IPS DF 19.7 (cell line): ENCODE data around the gene COMTD1.

Source experiments
- DNase-seq: peaks from one replicate; pipeline ENCODE4 v3.0.0-alpha.2; 2013; ENCODE audit warnings: low read depth, low spot score

COMTD1 gene

DNA sequence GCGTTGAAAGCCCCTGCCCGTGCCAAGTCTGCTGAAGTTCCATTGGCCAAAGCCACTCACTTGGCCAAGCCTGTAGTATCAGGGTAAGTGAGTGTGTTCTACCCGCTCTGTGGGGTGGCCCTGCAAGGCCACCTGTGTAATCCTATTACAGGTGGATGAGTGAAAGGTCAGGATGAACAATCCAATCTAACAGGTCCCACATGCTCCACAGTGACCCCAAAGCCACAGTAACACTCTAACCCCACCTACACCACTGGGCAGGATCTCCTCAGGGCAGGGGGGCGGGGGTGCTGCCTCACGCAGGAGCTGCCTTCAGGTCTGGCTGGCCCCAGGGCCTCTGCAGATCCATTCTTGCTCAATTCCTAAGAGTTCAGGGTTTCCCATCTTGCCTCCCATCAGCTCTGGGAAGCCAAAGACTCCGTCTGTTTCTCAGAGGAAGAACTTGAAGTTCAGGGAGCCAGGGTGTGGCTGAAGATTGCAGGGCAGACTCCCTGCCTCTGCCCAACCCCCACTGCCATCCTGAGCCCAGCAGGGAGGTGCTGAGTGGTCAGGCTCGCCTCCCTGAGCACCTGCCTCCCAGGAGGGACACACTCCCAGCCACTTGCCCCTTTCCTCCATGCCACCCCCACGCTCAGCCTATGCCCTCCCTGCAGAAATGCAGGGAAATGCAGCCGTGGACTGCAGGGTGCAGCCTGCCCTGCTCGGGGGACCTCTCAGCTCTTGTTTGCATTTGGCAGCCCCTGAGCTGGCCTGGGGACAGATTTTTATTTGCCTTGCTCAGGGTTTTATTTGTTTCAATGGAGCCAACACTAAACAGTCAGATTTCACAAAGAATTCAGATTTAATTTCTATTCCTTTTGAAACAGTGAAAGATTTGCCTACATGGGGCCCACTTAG, 9.8 kb upstream of the COMTD1 start:
- no peak for DNase-seq

GRCh38 chr10:75244487-75245353, 9.0 kb upstream of the COMTD1 start:
- DNase-seq: no peak

- DNase-seq: no peak
These were observed 7.7 kb upstream of the COMTD1 start for GRCh38 chr10:75243426-75243825.

DNA sequence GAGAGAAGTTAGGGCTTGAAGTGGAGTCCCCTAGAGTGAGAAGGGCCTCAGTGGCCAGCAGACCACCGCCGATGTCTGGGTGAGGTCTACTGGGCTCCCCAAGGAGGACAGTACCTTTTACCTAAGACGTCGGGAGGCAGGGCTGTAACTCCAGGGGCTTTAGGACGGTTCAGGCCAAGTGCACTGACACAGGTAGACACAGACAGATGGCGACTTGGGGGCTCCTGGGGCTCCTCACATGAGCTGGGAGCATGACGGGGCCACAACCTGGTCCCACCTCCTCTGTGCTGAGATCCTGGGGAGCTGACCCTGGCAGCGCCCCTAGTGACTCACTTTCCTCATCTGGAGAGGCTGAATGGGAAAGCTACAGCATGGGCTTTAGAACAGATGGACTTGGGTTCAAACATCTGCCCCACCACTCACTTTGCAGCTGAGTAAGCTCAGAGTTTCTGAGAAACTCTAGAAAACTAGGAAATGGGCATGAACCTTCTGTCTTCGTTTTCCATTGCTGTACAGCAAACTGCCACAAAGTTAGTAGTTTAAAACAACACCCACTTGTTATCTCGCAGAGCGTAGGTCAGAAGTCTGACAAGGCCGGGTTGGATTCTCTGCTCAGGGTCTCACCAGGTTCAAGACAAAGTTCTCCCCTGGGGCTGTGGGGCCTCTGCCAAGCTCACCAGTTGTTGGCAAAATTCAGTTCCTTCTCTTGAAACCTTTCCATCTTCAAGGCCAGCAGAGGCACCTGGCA, 4.7 kb upstream of the COMTD1 start:
- DNase-seq: no peak

DNA sequence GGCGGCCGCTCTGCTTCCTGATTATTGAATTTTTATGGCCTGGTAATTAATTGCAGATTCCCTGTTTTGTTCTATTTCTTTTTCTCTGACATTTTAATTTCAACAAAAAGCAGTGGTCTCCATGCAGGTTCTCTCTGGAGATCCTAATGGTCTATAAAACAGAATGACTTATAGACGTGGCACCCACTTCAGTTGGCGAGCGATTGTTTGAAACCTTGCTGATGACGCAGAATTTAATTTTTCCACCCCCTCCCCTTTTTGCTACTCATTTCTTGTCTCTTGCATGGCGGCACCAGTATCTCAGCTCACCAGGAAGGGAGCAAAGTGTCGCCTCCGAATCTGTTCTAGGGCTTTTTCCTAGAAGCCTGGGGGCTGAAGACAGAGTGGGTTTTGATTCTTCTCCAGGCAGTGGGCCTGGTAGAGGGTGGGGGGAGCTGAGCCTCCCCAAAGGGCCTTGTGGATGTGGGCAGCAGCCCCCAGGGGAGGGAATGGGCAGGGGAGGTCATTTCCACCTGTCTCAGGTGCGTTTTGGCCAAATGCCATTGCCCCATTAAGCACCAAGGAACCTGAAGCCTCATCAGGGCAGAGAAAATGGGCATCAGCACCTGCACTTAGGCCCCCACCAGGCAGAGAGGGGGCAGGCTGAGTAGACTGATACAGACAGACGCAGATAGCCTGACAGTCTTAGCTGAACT, 3.5 kb upstream of the COMTD1 start:
- no peak for DNase-seq

- no peak for DNase-seq
These were observed 2.7 kb upstream of the COMTD1 start for GRCh38 chr10:75238182-75239095.

- no peak for DNase-seq
These were observed 545 bp upstream of the COMTD1 start for GRCh38 chr10:75236178-75236825.

DNA sequence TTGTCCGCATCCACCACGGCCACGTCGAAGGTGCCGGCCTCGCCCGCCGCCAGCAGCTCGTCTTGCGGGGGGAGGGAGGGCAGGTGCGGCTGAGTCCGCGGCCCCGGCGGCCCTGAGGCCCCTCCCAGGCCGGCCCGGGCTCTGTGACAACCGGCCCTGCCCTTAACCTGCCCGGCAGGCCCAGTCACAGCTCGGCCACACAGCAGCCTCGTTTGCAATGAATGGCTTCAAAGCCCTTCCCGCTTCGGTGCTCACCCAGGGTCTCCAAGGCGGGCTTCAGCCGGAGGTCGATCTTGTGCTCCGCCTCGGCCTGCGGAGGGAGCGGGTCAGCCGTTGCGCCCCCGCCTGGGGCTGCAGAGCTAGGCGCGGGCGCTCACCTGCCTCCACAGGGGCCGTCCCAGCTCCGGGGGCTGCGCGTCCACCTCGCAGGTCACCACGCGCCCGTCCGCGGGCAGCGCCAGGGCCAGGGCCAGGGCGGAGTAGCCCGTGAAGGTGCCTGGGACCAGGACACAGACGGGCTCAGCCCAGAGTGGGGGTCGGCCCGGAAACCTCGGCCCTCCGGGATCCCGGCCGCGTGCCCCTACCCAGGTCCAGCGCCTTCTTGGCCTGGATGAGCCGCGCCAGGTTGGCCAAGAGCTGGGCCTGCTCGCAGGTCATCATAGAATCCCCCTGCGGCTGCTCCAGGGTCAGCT, 928 bp downstream of the COMTD1 start:
- no peak for DNase-seq

- DNase-seq: no peak
These were observed 1.6 kb downstream of the COMTD1 start for GRCh38 chr10:75234017-75234682.

DNA sequence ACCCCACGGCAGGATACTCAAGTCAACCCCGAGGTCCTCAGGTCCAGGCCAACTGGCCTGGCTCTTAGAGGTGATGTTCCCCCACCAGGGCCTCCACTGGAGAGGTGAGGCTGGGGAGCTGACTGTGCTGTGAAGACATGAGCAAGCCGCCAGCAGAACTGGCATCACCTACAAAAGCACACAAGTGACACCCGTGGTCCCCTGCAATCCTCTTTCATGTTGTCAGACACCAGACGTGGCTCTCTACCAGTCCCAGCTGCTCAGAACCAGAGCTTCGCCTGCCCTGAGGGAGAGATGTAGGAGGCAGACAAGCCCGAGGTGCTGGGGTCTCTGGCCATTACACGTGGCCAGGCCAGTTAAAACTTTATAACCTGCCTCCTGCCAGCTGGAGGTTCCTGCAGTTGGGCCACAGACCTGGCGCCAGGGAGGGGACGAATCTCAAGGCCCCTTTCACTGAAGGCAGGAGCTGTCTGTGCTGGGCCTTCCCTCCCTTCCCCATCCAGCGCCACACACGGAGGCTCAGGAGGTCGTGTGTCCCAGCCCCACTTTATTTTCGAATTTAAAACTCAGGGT, 2.2 kb downstream of the COMTD1 start:
- DNase-seq: no peak

DNA sequence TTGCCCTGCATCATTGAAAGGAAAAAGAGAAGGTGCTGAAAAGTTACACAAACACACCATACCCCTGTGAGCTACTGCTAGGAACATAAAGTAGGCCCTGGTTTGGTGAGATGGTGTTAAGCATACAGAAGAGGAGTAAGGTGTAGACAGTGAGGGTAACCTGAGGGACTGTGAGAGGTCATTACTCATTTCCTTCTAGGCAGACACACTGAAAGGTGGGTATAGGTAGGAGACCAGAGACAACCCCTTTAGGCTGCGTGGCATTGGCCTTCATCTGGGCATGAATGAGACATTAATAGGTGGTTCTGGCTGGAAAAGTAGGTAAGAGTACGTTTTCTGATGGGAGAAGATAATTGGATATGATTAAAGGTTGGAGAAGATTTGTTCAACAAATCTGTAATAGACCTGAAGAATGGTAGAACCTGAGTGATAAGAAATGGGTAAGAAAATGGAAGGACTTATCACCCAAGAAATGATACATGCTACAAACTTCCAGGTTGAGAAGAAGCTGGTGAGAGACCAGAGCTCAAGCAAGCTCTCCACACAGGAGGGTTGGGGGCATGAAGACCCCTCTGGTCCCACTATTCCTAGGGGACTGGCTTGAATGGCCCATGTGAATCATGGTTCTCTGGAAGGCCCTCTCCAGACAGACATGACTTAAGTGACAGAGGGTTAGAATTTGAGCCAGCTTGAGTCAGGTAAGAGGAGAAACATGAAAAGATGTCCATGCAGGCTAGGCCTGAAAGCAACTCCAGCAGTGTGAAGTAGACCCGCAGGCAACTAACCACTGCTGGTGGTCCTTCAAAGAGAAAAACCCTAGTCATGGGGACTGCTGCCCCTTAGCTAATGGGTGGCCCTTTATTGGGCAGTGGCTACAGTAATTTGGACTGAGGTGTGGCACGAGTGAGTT, 3.8 kb downstream of the COMTD1 start:
- DNase-seq: no peak

DNA sequence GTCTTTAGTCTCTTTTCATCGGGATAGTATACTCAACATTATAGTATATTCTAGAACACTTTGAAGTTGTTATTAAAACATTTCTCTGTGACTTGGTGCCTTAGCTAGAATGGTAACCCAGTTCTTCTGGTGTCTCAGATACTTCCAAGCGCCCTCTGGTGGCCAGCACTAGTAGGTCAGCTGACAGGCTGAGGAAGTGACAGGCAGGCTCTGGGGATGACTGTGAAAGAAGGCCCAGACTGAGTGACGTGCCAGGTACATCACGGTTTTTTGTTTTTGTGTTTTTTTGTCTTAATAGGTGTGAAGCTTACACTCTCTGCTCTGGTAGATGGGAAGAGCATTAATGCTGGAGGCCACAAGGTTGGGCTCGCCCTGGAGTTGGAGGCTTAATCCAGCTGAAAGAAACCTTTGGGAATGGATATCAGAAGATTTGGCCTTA, 5.1 kb downstream of the COMTD1 start:
- no peak for DNase-seq

- DNase-seq: no peak
These were observed 5.8 kb downstream of the COMTD1 start for GRCh38 chr10:75229971-75230370.

- DNase-seq: no peak
These were observed 6.9 kb downstream of the COMTD1 start for GRCh38 chr10:75228834-75229233.

DNA sequence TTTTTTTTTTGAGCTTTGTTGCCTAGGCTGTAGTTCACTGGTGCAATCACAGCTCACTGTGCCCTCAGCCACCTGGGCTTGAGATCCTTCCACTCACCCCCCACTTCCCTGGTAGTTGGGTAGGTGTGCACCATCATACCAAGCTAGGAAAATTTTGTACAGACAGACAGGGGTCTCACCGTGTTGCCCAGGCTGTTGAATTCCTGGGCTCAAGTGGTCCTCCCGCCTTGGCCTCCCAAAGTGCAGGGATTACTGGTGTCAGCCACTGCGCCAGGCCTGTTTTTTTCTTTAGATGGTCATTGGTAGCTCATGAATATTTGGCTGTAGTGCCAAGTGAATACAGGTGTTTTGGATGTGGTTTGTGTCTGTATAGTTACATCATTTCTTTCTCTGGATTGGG, 7.5 kb downstream of the COMTD1 start:
- no peak for DNase-seq

- no peak for DNase-seq
These were observed 9.1 kb downstream of the COMTD1 start for GRCh38 chr10:75226656-75227055.

- DNase-seq: no peak
These were observed 9.7 kb downstream of the COMTD1 start for GRCh38 chr10:75226095-75226494.
